ENCODE measurements around the gene UNC119B. TPM values are rescaled to one million over a fixed set of nuclear protein-coding genes. Genes with fewer than 3 reads are reported as not detected.

The UNC119B gene
- total and polyA plus RNA-seq, 2 experiments from 2014 or later = 9.9 to 51.3 TPM

DNA sequence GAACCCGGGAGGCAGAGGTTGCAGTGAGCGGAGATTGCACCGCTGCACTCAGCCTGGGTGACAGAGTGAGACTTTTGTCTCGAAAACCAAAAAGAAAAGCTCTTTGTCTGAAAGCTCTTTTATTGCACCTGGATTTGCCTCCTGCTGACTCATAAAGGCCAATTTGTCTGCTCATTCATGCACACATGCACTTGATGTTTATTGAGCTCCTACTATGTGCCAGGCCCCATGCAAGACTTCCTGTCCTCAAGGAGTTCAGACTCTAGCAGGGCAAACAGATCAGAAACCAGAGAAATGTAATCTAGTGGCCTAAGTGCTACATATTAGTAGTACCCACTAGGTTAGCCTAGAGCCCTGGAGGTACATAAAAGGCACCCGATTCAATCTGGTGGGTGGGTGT lies 39.6 kb upstream of the UNC119B start (continued):
- TF ChIP-seq, protein P1, sequence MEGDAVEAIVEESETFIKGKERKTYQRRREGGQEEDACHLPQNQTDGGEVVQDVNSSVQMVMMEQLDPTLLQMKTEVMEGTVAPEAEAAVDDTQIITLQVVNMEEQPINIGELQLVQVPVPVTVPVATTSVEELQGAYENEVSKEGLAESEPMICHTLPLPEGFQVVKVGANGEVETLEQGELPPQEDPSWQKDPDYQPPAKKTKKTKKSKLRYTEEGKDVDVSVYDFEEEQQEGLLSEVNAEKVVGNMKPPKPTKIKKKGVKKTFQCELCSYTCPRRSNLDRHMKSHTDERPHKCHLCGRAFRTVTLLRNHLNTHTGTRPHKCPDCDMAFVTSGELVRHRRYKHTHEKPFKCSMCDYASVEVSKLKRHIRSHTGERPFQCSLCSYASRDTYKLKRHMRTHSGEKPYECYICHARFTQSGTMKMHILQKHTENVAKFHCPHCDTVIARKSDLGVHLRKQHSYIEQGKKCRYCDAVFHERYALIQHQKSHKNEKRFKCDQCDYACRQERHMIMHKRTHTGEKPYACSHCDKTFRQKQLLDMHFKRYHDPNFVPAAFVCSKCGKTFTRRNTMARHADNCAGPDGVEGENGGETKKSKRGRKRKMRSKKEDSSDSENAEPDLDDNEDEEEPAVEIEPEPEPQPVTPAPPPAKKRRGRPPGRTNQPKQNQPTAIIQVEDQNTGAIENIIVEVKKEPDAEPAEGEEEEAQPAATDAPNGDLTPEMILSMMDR (conservative IDR thresholded peaks at IDR 0.05; ENCODE audit: low read depth in 2 of 2) = no peak
- no peak for TF ChIP-seq JUNB (IDR thresholded peaks at IDR 0.05; ENCODE audit: unreplicated experiment)
- TF ChIP-seq STAT1 (IDR thresholded peaks at IDR 0.05; ENCODE audit: unreplicated experiment) = no peak

- Histone ChIP-seq H4K20me1 (replicated peaks; ENCODE audit: insufficient read depth) (no peaks in the 10 kb centered on the region), H3K4me2 (no peak overlapping the region), H3K4me3 (no peak overlapping the region), H3K4me1 (ENCODE audit: insufficient read depth) (peaks cover 14% of the 10 kb centered on the region), H3F3A (replicated peaks; ENCODE audit: low read depth) (peaks cover 6% of the 10 kb centered on the region; the same call in 1 of the 2 replicates), H3K36me3 (ENCODE audit: insufficient read depth) (no peaks in the 10 kb centered on the region), H3K9me2 (ENCODE audit: insufficient read depth) (no peaks in the 10 kb centered on the region), H3K27ac (ENCODE audit: low read depth) (no peak overlapping the region), H2AFZ (no peak overlapping the region), H3K79me2 (replicated peaks; ENCODE audit: insufficient read depth) (no peaks in the 10 kb centered on the region), H3K27me3 (ENCODE audit: insufficient read depth) (no peaks in the 10 kb centered on the region)
- Mint-ChIP-seq H3K4me1 (peaks cover 11% of the 10 kb centered on the region; the same call in 2 of the 3 replicates), H3K27ac (no peak overlapping the region), H3K36me3 (ENCODE audit: low read depth) (no peaks in the 10 kb centered on the region), H3K4me3 (no peak overlapping the region), H3K9me3 (no peaks in the 10 kb centered on the region), H3K27me3 (ENCODE audit: insufficient read depth, low read depth, poor library complexity) (peaks cover 6% of the 10 kb centered on the region)
- ATAC-seq = no peak
- no peak for DNase-seq (ENCODE audit: low spot score)
- no peak for TF ChIP-seq EZH2phosphoT487 (IDR thresholded peaks at IDR 0.05; ENCODE audit: unreplicated experiment)
- TF ChIP-seq POLR2AphosphoS5 (IDR thresholded peaks at IDR 0.05; ENCODE audit: low read depth) = no peak
- TF ChIP-seq ZNF114 (CRISPR knock-in tag; IDR thresholded peaks at IDR 0.05) = no peak
- TF ChIP-seq ZNF331 (CRISPR knock-in tag; IDR thresholded peaks at IDR 0.05; ENCODE audit: low read depth) = no peak
- TF ChIP-seq STAT1 (IDR thresholded peaks at IDR 0.05; ENCODE audit: unreplicated experiment) = no peak
- TF ChIP-seq EZH2 (IDR thresholded peaks at IDR 0.05; ENCODE audit: low read depth, unreplicated experiment) = no peak
- no peak for TF ChIP-seq JUNB (IDR thresholded peaks at IDR 0.05; ENCODE audit: unreplicated experiment)
- TF ChIP-seq, protein P1 (conservative IDR thresholded peaks at IDR 0.05; ENCODE audit: low read depth in 2 of 2) = no peak
- TF ChIP-seq, protein P2, sequence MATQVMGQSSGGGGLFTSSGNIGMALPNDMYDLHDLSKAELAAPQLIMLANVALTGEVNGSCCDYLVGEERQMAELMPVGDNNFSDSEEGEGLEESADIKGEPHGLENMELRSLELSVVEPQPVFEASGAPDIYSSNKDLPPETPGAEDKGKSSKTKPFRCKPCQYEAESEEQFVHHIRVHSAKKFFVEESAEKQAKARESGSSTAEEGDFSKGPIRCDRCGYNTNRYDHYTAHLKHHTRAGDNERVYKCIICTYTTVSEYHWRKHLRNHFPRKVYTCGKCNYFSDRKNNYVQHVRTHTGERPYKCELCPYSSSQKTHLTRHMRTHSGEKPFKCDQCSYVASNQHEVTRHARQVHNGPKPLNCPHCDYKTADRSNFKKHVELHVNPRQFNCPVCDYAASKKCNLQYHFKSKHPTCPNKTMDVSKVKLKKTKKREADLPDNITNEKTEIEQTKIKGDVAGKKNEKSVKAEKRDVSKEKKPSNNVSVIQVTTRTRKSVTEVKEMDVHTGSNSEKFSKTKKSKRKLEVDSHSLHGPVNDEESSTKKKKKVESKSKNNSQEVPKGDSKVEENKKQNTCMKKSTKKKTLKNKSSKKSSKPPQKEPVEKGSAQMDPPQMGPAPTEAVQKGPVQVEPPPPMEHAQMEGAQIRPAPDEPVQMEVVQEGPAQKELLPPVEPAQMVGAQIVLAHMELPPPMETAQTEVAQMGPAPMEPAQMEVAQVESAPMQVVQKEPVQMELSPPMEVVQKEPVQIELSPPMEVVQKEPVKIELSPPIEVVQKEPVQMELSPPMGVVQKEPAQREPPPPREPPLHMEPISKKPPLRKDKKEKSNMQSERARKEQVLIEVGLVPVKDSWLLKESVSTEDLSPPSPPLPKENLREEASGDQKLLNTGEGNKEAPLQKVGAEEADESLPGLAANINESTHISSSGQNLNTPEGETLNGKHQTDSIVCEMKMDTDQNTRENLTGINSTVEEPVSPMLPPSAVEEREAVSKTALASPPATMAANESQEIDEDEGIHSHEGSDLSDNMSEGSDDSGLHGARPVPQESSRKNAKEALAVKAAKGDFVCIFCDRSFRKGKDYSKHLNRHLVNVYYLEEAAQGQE (IDR thresholded peaks at IDR 0.05; ENCODE audit: unreplicated experiment) = no peak
- TF ChIP-seq NANOG (IDR thresholded peaks at IDR 0.05; ENCODE audit: borderline replicate concordance) = no peak
- TF ChIP-seq CREB1 (CRISPR knock-in tag; IDR thresholded peaks at IDR 0.05; ENCODE audit: low read depth) = no peak
Measured at GRCh38 chr12:120674097-120674636, 36.1 kb upstream of the UNC119B start.
